Hippocampal formation (tissue), 2 donors: Measurements from ENCODE around the gene CNPY1.
"Not testable (repeated sequence)": the region's sequence is repeated elsewhere in the genome, so short reads cannot be mapped to it uniquely, and the experiment has no call there.

Experiments used
- DNase-seq, 2 donors: peaks; one replicate each; lab custom pipeline; 2025; lab: John Stamatoyannopoulos, UW

Gene CNPY1

GRCh38 chr7:155533120-155533826 is 13.1 kb downstream of the CNPY1 start:
- no peak for DNase-seq

- no peak for DNase-seq
Measured at GRCh38 chr7:155532792-155533119, 13.6 kb downstream of the CNPY1 start.

GRCh38 chr7:155531681-155532080 is 14.7 kb downstream of the CNPY1 start:
- DNase-seq = no peak

- DNase-seq = no peak
Measured at GRCh38 chr7:155530601-155531000, 15.8 kb downstream of the CNPY1 start.

GRCh38 chr7:155529845-155530244 is 16.5 kb downstream of the CNPY1 start:
- DNase-seq = no peak

DNA sequence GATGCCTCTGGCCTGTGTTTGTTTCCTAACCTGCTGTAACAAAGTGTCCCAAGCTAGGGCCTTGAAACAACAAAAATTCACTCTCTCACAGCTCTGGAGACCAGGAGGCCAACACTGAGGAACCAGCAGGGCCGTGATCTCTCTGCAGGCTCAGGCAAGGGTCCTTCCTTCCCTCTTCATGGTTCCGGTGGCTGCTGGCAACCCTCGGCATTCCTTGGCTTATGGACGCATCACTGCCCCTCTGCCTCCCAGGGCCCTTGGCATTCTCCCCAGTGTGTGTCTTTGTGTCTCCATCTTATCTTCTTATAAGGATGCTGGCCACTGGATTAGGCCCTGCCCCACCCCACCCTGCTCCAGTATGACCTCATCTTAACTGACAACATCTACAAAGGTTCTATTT is 17.0 kb downstream of the CNPY1 start:
- DNase-seq = no peak

DNA sequence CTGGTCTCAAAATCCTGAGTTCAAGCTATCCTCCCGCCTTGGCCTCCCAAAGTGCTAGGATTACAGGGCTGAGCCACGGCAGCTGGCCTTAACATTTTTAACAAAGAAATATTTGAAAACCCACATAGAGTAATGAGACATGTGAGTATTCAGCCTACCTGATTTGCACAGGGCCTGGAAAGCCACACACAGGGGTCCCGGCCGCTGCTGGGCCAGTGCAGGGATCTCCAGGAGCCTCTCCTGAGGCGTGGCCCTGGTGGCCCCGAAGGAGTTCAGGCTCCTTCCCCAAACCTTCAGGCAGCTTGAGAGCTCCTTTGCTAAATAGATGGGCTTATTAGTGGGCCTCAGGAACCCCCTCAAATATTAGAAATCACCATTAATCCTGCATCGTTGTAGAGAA is 18.7 kb downstream of the CNPY1 start:
- no peak for DNase-seq

DNA sequence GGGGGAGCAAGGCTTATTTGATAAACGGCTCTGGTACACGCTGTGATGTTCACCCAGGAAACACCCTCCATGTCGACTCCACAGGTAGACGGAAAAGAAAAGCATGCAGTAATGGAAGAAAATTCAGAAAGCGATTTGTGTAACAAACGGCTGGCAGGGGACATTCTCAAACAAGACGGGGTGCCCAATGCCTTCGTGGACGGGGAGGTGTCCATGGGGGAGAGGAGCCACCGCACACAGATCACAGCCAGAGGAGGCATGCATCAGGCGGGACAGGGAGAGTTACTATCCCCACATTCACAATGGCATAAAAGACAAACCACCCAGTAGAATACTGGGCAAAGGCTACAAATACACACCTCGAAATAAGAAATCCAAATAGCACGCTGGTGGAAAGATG is 20.1 kb downstream of the CNPY1 start:
- no peak for DNase-seq

- DNase-seq = no peak
Measured at GRCh38 chr7:155524018-155524556, 22.3 kb downstream of the CNPY1 start.

- DNase-seq = no peak
Measured at GRCh38 chr7:155523168-155523675, 23.1 kb downstream of the CNPY1 start.

DNA sequence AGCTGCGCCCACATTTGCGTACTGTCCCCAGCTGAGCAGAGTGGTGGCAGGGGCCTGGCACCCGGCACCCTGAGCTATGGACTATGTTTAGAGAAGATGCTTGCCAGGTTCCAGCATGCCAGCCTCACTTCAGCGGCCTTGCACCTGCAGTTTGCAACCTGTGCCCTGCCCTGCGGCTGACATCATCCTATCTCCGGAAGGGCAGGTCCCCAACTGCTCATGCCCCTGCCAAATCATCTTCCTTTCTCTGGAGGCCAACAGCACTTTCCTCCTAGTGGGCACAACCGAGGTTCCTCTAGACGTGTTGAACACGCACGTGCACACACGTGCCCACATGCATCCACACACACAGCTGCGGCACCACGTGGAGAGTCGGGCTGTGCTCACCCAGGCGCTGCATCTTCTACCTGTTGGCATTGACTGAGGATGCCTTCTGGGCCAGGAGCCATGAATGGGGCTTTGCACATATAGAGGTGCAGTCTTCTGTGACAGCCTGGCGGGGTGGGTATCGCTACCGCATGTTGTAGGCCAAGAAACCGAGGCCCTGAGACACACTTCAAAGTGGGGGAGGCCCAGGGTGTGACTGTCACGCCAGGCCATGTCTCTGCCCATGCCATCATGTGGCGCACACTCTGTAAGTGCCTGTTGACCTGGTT is 24.5 kb downstream of the CNPY1 start:
- no peak for DNase-seq

DNA sequence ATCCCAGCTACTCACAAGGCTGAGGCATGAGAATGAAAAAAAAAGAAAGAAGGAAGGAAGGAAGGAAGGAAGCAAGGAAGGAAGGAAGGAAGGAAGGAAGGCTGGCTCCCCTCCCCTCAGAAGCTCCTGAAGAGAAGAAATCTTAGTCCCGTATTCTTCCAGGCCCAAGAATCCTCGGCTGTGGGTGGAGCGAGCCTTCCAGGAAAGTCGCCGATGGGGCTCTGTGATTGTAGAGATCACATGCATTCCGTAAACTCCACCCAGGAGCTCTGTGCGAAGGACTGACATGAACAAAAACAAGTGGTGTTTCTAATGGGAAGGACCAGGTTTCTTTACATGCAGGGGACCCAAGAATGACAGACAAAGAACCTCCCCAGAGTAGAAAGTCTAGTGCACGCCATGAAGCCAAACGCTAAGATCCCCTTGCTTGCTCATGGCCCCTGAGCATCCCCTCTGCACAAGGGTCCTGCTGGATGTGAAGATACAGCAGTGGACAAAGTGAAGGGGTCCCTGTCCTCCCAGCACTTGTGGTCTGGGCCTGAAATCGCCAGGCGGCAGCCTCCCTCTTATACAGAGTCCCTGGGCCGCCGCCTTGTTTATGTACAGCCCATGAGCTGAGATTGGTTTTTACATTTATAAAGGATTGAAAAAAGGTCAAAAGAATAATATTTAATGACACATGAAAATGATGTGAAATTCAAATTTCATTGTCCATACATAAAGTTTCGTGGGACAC is 25.2 kb downstream of the CNPY1 start:
- DNase-seq = no peak

DNA sequence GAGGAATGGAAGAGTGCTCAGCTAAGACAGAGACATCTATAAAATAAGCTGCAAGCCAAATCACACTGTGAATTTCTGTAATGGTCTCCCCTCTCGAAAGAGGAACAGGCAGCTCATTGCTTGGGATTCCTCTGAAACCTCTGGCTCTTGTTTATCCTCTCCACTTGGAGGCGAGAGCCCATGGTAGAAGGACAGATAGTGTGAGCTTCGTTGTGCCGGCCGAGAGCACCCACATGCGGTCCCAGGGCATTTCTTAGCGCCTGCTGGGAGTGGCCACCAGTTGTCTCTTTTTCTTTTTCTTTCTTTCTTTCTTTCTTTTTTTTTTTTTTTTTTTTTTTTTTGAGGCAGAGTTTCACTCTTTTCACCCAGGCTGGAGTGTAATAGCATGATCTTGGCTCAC is 26.2 kb downstream of the CNPY1 start:
- no peak for DNase-seq

DNA sequence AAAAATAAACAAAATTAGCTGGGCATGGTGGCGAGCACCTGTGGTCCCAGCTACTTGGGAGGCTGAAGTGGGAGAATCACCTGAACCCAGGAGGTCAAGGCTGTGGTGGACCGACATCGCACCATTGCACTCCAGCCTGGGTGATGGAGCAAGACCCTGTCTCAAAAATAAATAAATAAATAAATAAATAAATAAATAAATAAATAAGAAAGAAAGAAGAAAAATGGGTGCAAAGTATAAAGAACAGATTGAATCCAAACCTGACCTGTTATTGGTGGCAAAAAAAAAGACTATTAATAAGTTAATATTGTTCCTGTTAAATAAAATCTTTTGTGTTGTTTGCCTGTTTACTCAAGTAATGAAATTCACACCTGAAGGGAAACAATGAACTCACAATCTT is 27.0 kb downstream of the CNPY1 start:
- DNase-seq = not testable (repeated sequence)

DNA sequence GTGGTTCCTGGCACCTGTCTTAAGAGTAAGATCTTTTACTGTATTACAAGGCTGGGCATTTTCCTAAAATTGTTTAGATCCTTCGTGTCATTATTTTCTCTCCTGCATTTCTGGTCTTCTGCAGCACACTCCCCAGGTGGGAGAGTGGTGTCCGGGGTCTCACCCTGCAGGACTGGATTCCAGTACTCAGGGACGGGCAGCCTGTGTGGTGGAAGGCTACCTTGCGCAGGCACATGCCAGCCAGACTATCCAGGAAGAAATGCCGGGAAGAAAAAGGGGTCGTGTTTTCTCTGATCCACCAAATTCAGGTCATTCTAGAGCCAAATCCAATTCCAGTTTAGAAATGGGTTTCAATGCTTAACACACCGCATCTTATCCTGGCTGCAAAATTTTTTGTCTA is 27.7 kb downstream of the CNPY1 start:
- no peak for DNase-seq

GRCh38 chr7:155517969-155518368 is 28.4 kb downstream of the CNPY1 start:
- DNase-seq = no peak

- DNase-seq = no peak
Measured at GRCh38 chr7:155517452-155517851, 28.9 kb downstream of the CNPY1 start.

DNA sequence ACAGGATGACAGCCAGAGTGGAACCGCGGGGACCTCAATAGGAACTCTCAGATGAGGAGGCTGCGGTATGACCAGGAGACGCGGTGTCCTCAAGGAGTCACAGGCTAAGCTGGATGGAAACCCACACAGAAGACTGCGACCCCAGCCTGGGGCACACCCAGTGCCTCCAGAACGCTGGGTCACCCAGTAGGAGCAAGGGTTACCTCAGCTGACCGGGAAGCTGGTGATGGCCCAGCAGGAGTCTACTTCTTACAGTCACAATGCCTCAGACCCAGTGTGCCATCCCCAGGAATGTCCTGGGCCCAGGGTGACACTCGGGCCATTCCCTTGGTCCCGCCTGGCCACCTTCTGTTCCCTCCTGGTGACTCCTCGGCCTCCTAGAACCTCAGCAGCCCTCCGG is 29.9 kb downstream of the CNPY1 start:
- no peak for DNase-seq

DNA sequence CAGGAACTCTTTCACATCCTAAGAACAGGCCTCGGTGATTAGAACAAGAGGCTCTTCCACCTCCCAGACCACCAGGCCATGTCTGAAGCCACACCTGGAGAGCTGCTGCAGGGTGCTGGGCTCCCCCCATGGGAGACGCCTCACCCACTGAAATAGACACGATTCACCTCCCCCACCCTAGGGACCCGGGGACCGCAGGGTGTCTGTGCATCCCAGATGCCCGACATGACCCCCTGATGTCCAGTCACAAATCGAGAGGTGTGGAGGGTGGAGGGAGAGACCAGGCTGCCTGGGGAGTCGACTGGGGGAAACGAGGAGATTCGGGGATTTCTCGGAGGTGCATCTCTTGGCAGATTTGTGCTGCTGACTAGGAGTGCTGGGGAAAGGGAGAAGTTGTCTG is 31.0 kb downstream of the CNPY1 start:
- no peak for DNase-seq

GRCh38 chr7:155514296-155514695 is 32.1 kb downstream of the CNPY1 start:
- no peak for DNase-seq

DNA sequence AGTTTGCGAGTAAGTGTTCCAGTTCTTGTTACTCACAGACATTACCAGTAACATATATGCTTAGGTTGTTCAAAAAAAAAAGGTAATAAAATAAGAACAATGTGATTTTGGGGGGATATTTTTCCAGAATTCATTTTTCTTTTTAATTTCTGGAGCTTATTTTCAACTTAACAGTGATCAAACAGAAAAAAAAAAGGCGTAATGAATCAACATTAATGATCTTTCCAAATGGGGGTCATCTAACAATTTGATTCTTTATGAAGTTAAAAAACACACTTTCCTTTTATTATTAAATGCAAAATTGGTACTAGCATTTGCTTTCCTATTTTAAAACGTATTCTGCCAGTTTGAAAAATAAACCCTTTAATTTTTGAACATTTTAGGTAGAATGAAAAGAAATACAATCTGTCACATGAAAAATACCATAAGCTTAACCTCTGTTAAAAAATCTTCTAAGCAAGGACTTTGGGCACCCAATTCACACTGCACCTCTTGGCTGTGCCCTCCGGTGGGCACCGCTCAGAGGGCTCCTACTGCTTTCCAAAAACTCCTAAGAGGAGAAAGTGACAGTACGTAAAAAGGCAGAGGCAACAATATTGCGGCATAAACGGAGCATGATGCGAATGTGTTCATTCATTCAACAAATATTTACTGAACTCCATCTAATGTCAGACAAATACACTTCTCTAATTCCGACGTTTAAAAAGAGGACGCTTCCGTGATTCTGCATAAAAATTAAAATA is 32.6 kb downstream of the CNPY1 start:
- no peak for DNase-seq

DNA sequence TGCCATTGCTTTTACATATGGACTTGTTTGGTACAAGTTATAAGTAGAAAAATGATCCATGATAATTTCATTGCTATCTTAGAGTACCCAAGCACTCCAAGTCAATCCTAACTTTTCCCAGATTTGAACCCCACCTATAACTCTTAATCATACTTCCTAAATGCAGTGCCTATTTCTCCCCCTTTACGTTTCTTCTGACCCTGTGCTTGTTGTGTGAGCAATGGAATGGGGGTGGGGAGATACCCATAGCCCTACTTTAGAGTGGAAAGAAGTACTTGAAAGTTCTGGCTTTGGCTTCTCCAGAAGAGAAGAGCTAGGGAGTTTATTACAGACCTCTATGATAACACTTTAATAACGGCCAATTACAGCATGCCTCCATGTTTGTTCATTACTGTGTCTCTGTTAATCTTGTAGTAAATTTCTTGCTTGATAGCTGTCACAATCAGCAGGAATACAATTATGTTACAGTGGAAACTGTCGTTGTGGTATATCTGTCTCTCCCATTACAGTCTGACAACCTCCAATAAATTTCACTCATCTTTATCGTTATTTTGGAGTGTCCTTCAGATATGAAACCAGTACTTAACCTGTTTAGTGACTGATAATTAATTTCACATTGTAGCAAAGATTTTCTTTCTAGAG is 34.0 kb downstream of the CNPY1 start:
- no peak for DNase-seq
